ENCODE data around the gene GPHN.

The GPHN gene

GRCh38 chr14:67108230-67108629 is 600.3 kb downstream of the GPHN start:
- no peaks in the 10 kb centered on the region for H4K20me1 ChIP-seq (ENCODE audit: insufficient read depth, low read length)
- no peak overlapping the region for H3K27ac ChIP-seq (ENCODE audit: low read depth, low read length, poor library complexity, severe bottlenecking)
- H3K4me3 ChIP-seq (ENCODE audit: low read depth, low read length, poor library complexity, severe bottlenecking), result no peak overlapping the region
- no peak overlapping the region for H2AFZ ChIP-seq (ENCODE audit: low read length)
- no peaks in the 10 kb centered on the region for H3K4me1 ChIP-seq (ENCODE audit: insufficient read depth, low read length, severe bottlenecking)
- H3K4me2 ChIP-seq (ENCODE audit: low read length), result no peak overlapping the region
- H3F3A ChIP-seq (ENCODE audit: insufficient read depth, low read length), result no peaks in the 10 kb centered on the region
- no peak for TF ChIP-seq EZH2 (IDR thresholded peaks at IDR 0.05; ENCODE audit: borderline replicate concordance, low read length)
- no peak for TF ChIP-seq CTCF (IDR thresholded peaks at IDR 0.05; ENCODE audit: low read length)
- no peaks in the 10 kb centered on the region for H3K79me2 ChIP-seq (ENCODE audit: insufficient read depth, low read length)
- no peak overlapping the region for H3K9ac ChIP-seq (ENCODE audit: low read length)
- no peaks in the 10 kb centered on the region for H3K27me3 ChIP-seq (ENCODE audit: insufficient read depth, low read length)
- no peaks in the 10 kb centered on the region for H3K9me2 ChIP-seq (ENCODE audit: low read depth, low read length)
- H3K9me3 ChIP-seq (ENCODE audit: low read length), result no peaks in the 10 kb centered on the region
- no peaks in the 10 kb centered on the region for H3K36me3 ChIP-seq (ENCODE audit: insufficient read depth, low read length)

- Histone ChIP-seq H3K36me3 (ENCODE audit: insufficient read depth, low read length) (no peaks in the 10 kb centered on the region), H2AFZ (ENCODE audit: low read length) (no peak overlapping the region), H3K9ac (ENCODE audit: low read length) (no peak overlapping the region), H3K9me2 (ENCODE audit: low read depth, low read length) (no peaks in the 10 kb centered on the region), H3F3A (ENCODE audit: insufficient read depth, low read length) (no peaks in the 10 kb centered on the region), H3K79me2 (ENCODE audit: insufficient read depth, low read length) (no peaks in the 10 kb centered on the region), H3K4me2 (ENCODE audit: low read length) (no peak overlapping the region), H3K4me3 (ENCODE audit: low read depth, low read length, poor library complexity, severe bottlenecking) (no peak overlapping the region), H3K9me3 (ENCODE audit: low read length) (no peaks in the 10 kb centered on the region), H4K20me1 (ENCODE audit: insufficient read depth, low read length) (no peaks in the 10 kb centered on the region), H3K27ac (ENCODE audit: low read depth, low read length, poor library complexity, severe bottlenecking) (no peak overlapping the region), H3K27me3 (ENCODE audit: insufficient read depth, low read length) (no peaks in the 10 kb centered on the region), H3K4me1 (ENCODE audit: insufficient read depth, low read length, severe bottlenecking) (no peaks in the 10 kb centered on the region)
- TF ChIP-seq EZH2 (IDR thresholded peaks at IDR 0.05; ENCODE audit: borderline replicate concordance, low read length) (no peak), CTCF (IDR thresholded peaks at IDR 0.05; ENCODE audit: low read length) (no peak)
These were observed 603.1 kb downstream of the GPHN start for GRCh38 chr14:67111022-67111421.

- no peaks in the 10 kb centered on the region for H4K20me1 ChIP-seq (ENCODE audit: insufficient read depth, low read length)
- H3K4me1 ChIP-seq (ENCODE audit: insufficient read depth, low read length, severe bottlenecking), result no peaks in the 10 kb centered on the region
- H3K4me3 ChIP-seq (ENCODE audit: low read depth, low read length, poor library complexity, severe bottlenecking), result no peak overlapping the region
- H3K9me2 ChIP-seq (ENCODE audit: low read depth, low read length), result no peaks in the 10 kb centered on the region
- H3K79me2 ChIP-seq (ENCODE audit: insufficient read depth, low read length), result no peaks in the 10 kb centered on the region
- H3K9ac ChIP-seq (ENCODE audit: low read length), result no peak overlapping the region
- H3K27me3 ChIP-seq (ENCODE audit: insufficient read depth, low read length), result no peaks in the 10 kb centered on the region
- no peaks in the 10 kb centered on the region for H3K36me3 ChIP-seq (ENCODE audit: insufficient read depth, low read length)
- H3K9me3 ChIP-seq (ENCODE audit: low read length), result no peaks in the 10 kb centered on the region
- H3K27ac ChIP-seq (ENCODE audit: low read depth, low read length, poor library complexity, severe bottlenecking), result no peak overlapping the region
- TF ChIP-seq CTCF (IDR thresholded peaks at IDR 0.05; ENCODE audit: low read length), result no peak
- no peak for TF ChIP-seq EZH2 (IDR thresholded peaks at IDR 0.05; ENCODE audit: borderline replicate concordance, low read length)
- H3F3A ChIP-seq (ENCODE audit: insufficient read depth, low read length), result no peaks in the 10 kb centered on the region
- no peak overlapping the region for H3K4me2 ChIP-seq (ENCODE audit: low read length)
- no peak overlapping the region for H2AFZ ChIP-seq (ENCODE audit: low read length)
These were observed 604.4 kb downstream of the GPHN start for GRCh38 chr14:67112344-67112743.
